Epidermal melanocyte (primary cell): ENCODE measurements around the gene OR4D10.
"Not testable (repeated sequence)": the region's sequence is repeated elsewhere in the genome, so short reads cannot be mapped to it uniquely, and the experiment has no call there.

Source experiments
- DNase-seq: peaks from one replicate; pipeline ENCODE4 v3.0.0; 2011; ENCODE audit warnings: low spot score; ENCODE audit not compliant: insufficient read length

OR4D10 gene

GRCh38 chr11:59473015-59473414, at the start of gene OR4D10:
OR4D10 (plus strand) TSS chr11:59473315; CDS start chr11:59477430, 4,115 bp downstream.
- no peak for DNase-seq

- no peak for DNase-seq
These were observed 49.3 kb upstream of the OR4D10 start for GRCh38 chr11:59423835-59424234.

- DNase-seq, result no peak
These were observed 48.0 kb upstream of the OR4D10 start for GRCh38 chr11:59425131-59425530.

GRCh38 chr11:59426361-59427067, 46.6 kb upstream of the OR4D10 start, which contains the start of gene OR5A2:
OR5A2 (minus strand) TSS chr11:59426413; CDS start chr11:59422953, 3,460 bp downstream.
- DNase-seq, result no peak

- DNase-seq, result no peak
These were observed 46.1 kb upstream of the OR4D10 start for GRCh38 chr11:59427068-59427382.

GRCh38 chr11:59429924-59430516, 43.1 kb upstream of the OR4D10 start:
- no peak for DNase-seq

GRCh38 chr11:59436169-59436568, 36.9 kb upstream of the OR4D10 start, which contains the start of gene OR5A1:
OR5A1 (plus strand) TSS chr11:59436469; CDS start chr11:59443169, 6,700 bp downstream.
- DNase-seq, result no peak

GRCh38 chr11:59437770-59438169, 35.3 kb upstream of the OR4D10 start:
- DNase-seq, result no peak

- DNase-seq, result not testable (repeated sequence)
These were observed 27.5 kb upstream of the OR4D10 start for GRCh38 chr11:59445624-59446023.

- DNase-seq, result no peak
These were observed 24.6 kb upstream of the OR4D10 start for GRCh38 chr11:59448484-59448883.

- DNase-seq, result no peak
These were observed 16.5 kb upstream of the OR4D10 start, which contains the start of gene OR4D6 for GRCh38 chr11:59456661-59457060. OR4D6 (plus strand) TSS chr11:59456961; CDS start chr11:59456961, 0 bp downstream.

GRCh38 chr11:59459916-59460315, 13.2 kb upstream of the OR4D10 start:
- DNase-seq, result no peak

GRCh38 chr11:59463190-59463641, 9.9 kb upstream of the OR4D10 start:
- no peak for DNase-seq

GRCh38 chr11:59475176-59475575, 2.1 kb downstream of the OR4D10 start:
- DNase-seq, result no peak

GRCh38 chr11:59479906-59480305, 6.8 kb downstream of the OR4D10 start:
- no peak for DNase-seq

- DNase-seq, result no peak
These were observed 7.2 kb downstream of the OR4D10 start for GRCh38 chr11:59480359-59480758.

- DNase-seq, result no peak
These were observed 28.8 kb downstream of the OR4D10 start for GRCh38 chr11:59501931-59502330.

GRCh38 chr11:59503276-59503675, 30.2 kb downstream of the OR4D10 start, which contains the start of gene OR4D11:
OR4D11 (plus strand) TSS chr11:59503576; CDS start chr11:59503576, 0 bp downstream.
- no peak for DNase-seq

GRCh38 chr11:59510941-59511589, 38.0 kb downstream of the OR4D10 start, which contains the start of gene OR4D9:
OR4D9 (plus strand) TSS chr11:59511539; CDS start chr11:59514913, 3,374 bp downstream.
- DNase-seq, result no peak

GRCh38 chr11:59511675-59512074, 38.6 kb downstream of the OR4D10 start:
- no peak for DNase-seq

- not testable (repeated sequence) for DNase-seq
These were observed 47.0 kb downstream of the OR4D10 start for GRCh38 chr11:59520139-59520538.

- no peak for DNase-seq
These were observed 47.6 kb downstream of the OR4D10 start for GRCh38 chr11:59520741-59521140.
